NT2/D1 (cell line): ENCODE data around the gene EXT2.

Experiments used
- SUZ12 ChIP-seq: IDR thresholded peaks from 2 replicates; pipeline ENCODE4 v1.6.1; 2011; ENCODE audit not compliant: insufficient read length, insufficient read depth; ENCODE audit errors: extremely low read depth
- YY1 ChIP-seq: IDR thresholded peaks from 2 replicates; pipeline ENCODE4 v1.6.1; 2011; ENCODE audit not compliant: insufficient read length, insufficient read depth

- no peak for TF ChIP-seq SUZ12
- no peak for TF ChIP-seq YY1
Measured at GRCh38 chr11:44224867-44225501, 129.5 kb downstream of the EXT2 start.
